PC-3 (cell line): ENCODE results near the gene CXorf66. TPM values are rescaled to one million over a fixed set of nuclear protein-coding genes. Genes with fewer than 3 reads are reported as not detected.

ENCODE experiments used
- ATAC-seq: fragments of 200-7000 bp; cut with Tn5 transposase; 2 replicates; pipeline ENCODE4 v1.9.1; 2020; ENCODE audit warnings: mild to moderate bottlenecking, moderate library complexity
- BruUV-seq: library from RNA; stranded (reverse); fragments of 400-500 nt; replicated peaks from 2 replicates; lab custom pipeline; 2021; lab: Mats Ljungman, UMichigan
- CTCF ChIA-PET: fragments of 300-600 bp; sonication (Branson Sonifier 250); formaldehyde crosslinking; loops from one replicate; lab custom pipeline; 2022; ENCODE audit warnings: antibody characterized with exemption; lab: Charles Lee
- POLR2A ChIA-PET: fragments of 300-600 bp; sonication (Branson Sonifier 250); formaldehyde crosslinking; loops from one replicate; lab custom pipeline; 2022; ENCODE audit warnings: antibody characterized with exemption; ENCODE audit not compliant: unreplicated experiment; lab: Charles Lee
- DNase-seq: peaks from one replicate; pipeline ENCODE4 v3.0.0-alpha.2; 2015
- H2AFZ ChIP-seq: fragments of 300-600 bp; sonication (generic); 2 replicates; pipeline ENCODE4 v1.6.0; 2016; ENCODE audit warnings: antibody characterized with exemption, low read length
- H3F3A ChIP-seq: fragments of 300-600 bp; sonication (generic); one replicate; pipeline ENCODE4 v1.6.0; 2017; ENCODE audit warnings: antibody characterized with exemption, low read length, control low read depth, mild to moderate bottlenecking; ENCODE audit not compliant: unreplicated experiment
- H3K27ac ChIP-seq: fragments of 300-600 bp; sonication (generic); 2 replicates; pipeline ENCODE4 v1.5.1; 2016; ENCODE audit warnings: mild to moderate bottlenecking, low read length
- H3K27me3 ChIP-seq: fragments of 300-600 bp; sonication (generic); 2 replicates; pipeline ENCODE4 v1.6.1; 2016; ENCODE audit warnings: low read length, mixed read lengths
- H3K36me3 ChIP-seq: fragments of 300-600 bp; sonication (generic); 2 replicates; pipeline ENCODE4 v1.6.1; 2016; ENCODE audit warnings: low read depth, mixed run types, low read length, mixed read lengths
- H3K4me1 ChIP-seq: fragments of 300-600 bp; sonication (generic); 2 replicates; pipeline ENCODE4 v1.5.1; 2016; ENCODE audit warnings: low read length; ENCODE audit not compliant: insufficient read depth
- H3K4me2 ChIP-seq: fragments of 300-600 bp; sonication (generic); 2 replicates; pipeline ENCODE4 v1.6.0; 2016; ENCODE audit warnings: low read length
- H3K4me3 ChIP-seq: fragments of 300-600 bp; sonication (generic); 2 replicates; pipeline ENCODE4 v1.5.1; 2016; ENCODE audit warnings: mild to moderate bottlenecking, low read length, mixed read lengths
- H3K79me2 ChIP-seq: fragments of 300-600 bp; sonication (generic); 2 replicates; pipeline ENCODE4 v1.6.1; 2017; ENCODE audit warnings: low read length, mixed read lengths
- H3K9ac ChIP-seq: fragments of 300-600 bp; sonication (generic); 2 replicates; pipeline ENCODE4 v1.6.0; 2016; ENCODE audit warnings: mild to moderate bottlenecking, low read length
- H3K9me2 ChIP-seq: fragments of 300-600 bp; sonication (generic); replicated peaks from 2 replicates; pipeline ENCODE4 v1.6.1; 2016; ENCODE audit warnings: mixed run types, low read length, mixed read lengths
- H3K9me3 ChIP-seq: fragments of 300-600 bp; sonication (generic); 2 replicates; pipeline ENCODE4 v1.6.1; 2016; ENCODE audit warnings: low read length, mixed read lengths
- H4K20me1 ChIP-seq: fragments of 300-600 bp; sonication (generic); 2 replicates; pipeline ENCODE4 v1.6.1; 2016; ENCODE audit warnings: low read length, mixed read lengths
- CTCF ChIP-seq: fragments of 300-600 bp; sonication (generic); conservative IDR thresholded peaks from 2 replicates; pipeline ENCODE4 v1.5.1; 2017; ENCODE audit warnings: antibody characterized with exemption, low read depth, mild to moderate bottlenecking, low read length
- EZH2 ChIP-seq: fragments of 300-600 bp; sonication (generic); IDR thresholded peaks from one replicate; pipeline ENCODE4 v1.6.1; 2017; ENCODE audit warnings: antibody characterized with exemption, mild to moderate bottlenecking, low read length; ENCODE audit not compliant: unreplicated experiment
- EZH2phosphoT487 ChIP-seq: fragments of 300-600 bp; sonication (generic); IDR thresholded peaks from 2 replicates; pipeline ENCODE4 v1.6.1; 2018; ENCODE audit warnings: mild to moderate bottlenecking, antibody characterized with exemption, low read length, borderline replicate concordance
- intact Hi-C: fragments of 100-400 bp; cut with micrococcal nuclease; formaldehyde crosslinking; loops from 2 replicates; pipeline ENCODE4 v1.9.0; 2023
- total RNA-seq: library from RNA; depleted of rRNA; stranded (reverse); fragments of >200 nt; gene quantifications from 2 replicates; pipeline ENCODE4 v1.2.3, GENCODE V29; 2014

CXorf66 gene
- total RNA-seq, 1 experiment from 2014 or later, result not detected

GRCh38 chrX:139971394-139971749 is 6.1 kb upstream of the CXorf66 start:
- H2AFZ ChIP-seq, result no peak overlapping the region
- H3K27ac ChIP-seq, result no peak overlapping the region
- intact Hi-C loops, result no loop called here
- TF ChIP-seq CTCF, result no peak
- TF ChIP-seq EZH2, result no peak
- no peak for TF ChIP-seq EZH2phosphoT487
- POLR2A ChIA-PET, result no interaction called here
- H3F3A ChIP-seq, result no peaks in the 10 kb centered on the region
- DNase-seq, result no peak
- no peak overlapping the region for H3K4me2 ChIP-seq
- no peaks in the 10 kb centered on the region for H3K79me2 ChIP-seq
- no peaks in the 10 kb centered on the region for H3K9me3 ChIP-seq
- CTCF ChIA-PET, result no interaction called here
- H3K9ac ChIP-seq, result no peak overlapping the region
- H3K36me3 ChIP-seq, result no peaks in the 10 kb centered on the region
- no peaks in the 10 kb centered on the region for H3K4me1 ChIP-seq
- no peaks in the 10 kb centered on the region for H3K27me3 ChIP-seq
- no peaks in the 10 kb centered on the region for H3K9me2 ChIP-seq
- no peak for ATAC-seq
- no TSS peak for BruUV-seq
- no peaks in the 10 kb centered on the region for H4K20me1 ChIP-seq
- no peak overlapping the region for H3K4me3 ChIP-seq

- Histone ChIP-seq H3F3A (no peaks in the 10 kb centered on the region), H3K27me3 (no peaks in the 10 kb centered on the region), H3K4me1 (no peaks in the 10 kb centered on the region), H3K9ac (no peak overlapping the region), H3K4me2 (no peak overlapping the region), H3K79me2 (no peaks in the 10 kb centered on the region), H3K9me2 (no peaks in the 10 kb centered on the region), H3K4me3 (no peak overlapping the region), H3K27ac (no peak overlapping the region), H3K9me3 (no peaks in the 10 kb centered on the region), H2AFZ (no peak overlapping the region), H4K20me1 (no peaks in the 10 kb centered on the region), H3K36me3 (no peaks in the 10 kb centered on the region)
- POLR2A ChIA-PET, result no interaction called here
- CTCF ChIA-PET, result no interaction called here
- intact Hi-C loops, result no loop called here
- TF ChIP-seq EZH2 (no peak), EZH2phosphoT487 (no peak), CTCF (no peak)
- ATAC-seq (no peak), DNase-seq (no peak)
- BruUV-seq, result no TSS peak
Measured at GRCh38 chrX:139969286-139969685, 4.0 kb upstream of the CXorf66 start.

- no peaks in the 10 kb centered on the region for H4K20me1 ChIP-seq
- BruUV-seq, result no TSS peak
- POLR2A ChIA-PET, result no interaction called here
- intact Hi-C loops, result no loop called here
- CTCF ChIA-PET, result no interaction called here
- TF ChIP-seq EZH2, result no peak
- no peak for TF ChIP-seq CTCF
- TF ChIP-seq EZH2phosphoT487, result no peak
- no peak for DNase-seq
- no peaks in the 10 kb centered on the region for H3K9me2 ChIP-seq
- no peak overlapping the region for H3K9ac ChIP-seq
- H2AFZ ChIP-seq, result no peak overlapping the region
- no peaks in the 10 kb centered on the region for H3K9me3 ChIP-seq
- no peak overlapping the region for H3K27ac ChIP-seq
- ATAC-seq, result no peak
- no peaks in the 10 kb centered on the region for H3K4me1 ChIP-seq
- H3K79me2 ChIP-seq, result no peaks in the 10 kb centered on the region
- no peak overlapping the region for H3K4me2 ChIP-seq
- no peaks in the 10 kb centered on the region for H3F3A ChIP-seq
- no peak overlapping the region for H3K4me3 ChIP-seq
- H3K27me3 ChIP-seq, result no peaks in the 10 kb centered on the region
- no peaks in the 10 kb centered on the region for H3K36me3 ChIP-seq
Measured at GRCh38 chrX:139967750-139968149, 2.4 kb upstream of the CXorf66 start.
